HG03457 (cell line): ENCODE measurements around the gene AKAP12.
"Not testable (repeated sequence)": the region's sequence is repeated elsewhere in the genome, so short reads cannot be mapped to it uniquely, and the experiment has no call there.

Source experiments
- ATAC-seq: cut with Tn5 transposase; IDR thresholded peaks from one replicate; pipeline ENCODE4 v1.9.1; 2021; ENCODE audit warnings: moderate number of reproducible peaks; ENCODE audit not compliant: unreplicated experiment

The AKAP12 gene

GRCh38 chr6:151307501-151307900, 67.7 kb downstream of the AKAP12 start:
- no peak for ATAC-seq

- no peak for ATAC-seq
Observed at GRCh38 chr6:151309619-151310018, 69.9 kb downstream of the AKAP12 start.

DNA sequence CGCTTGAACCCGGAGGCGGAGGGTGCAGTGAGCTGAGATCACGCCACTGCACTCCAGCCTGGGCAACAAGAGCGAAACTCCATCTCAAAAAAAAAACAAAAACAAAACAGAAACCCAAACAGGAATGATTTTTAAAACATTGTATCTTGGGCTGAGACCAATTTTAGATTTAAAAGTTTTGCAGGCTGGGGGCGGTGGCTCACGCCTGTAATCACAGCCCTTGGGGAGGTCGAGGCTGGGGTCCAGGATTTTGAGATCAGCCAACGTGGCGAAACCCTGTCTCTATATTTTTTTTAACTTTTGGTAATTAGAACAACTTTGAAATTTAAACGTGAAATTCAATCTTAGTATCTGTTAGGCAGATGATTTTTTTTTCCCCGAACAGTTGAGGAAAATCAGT, 70.5 kb downstream of the AKAP12 start:
- no peak for ATAC-seq

DNA sequence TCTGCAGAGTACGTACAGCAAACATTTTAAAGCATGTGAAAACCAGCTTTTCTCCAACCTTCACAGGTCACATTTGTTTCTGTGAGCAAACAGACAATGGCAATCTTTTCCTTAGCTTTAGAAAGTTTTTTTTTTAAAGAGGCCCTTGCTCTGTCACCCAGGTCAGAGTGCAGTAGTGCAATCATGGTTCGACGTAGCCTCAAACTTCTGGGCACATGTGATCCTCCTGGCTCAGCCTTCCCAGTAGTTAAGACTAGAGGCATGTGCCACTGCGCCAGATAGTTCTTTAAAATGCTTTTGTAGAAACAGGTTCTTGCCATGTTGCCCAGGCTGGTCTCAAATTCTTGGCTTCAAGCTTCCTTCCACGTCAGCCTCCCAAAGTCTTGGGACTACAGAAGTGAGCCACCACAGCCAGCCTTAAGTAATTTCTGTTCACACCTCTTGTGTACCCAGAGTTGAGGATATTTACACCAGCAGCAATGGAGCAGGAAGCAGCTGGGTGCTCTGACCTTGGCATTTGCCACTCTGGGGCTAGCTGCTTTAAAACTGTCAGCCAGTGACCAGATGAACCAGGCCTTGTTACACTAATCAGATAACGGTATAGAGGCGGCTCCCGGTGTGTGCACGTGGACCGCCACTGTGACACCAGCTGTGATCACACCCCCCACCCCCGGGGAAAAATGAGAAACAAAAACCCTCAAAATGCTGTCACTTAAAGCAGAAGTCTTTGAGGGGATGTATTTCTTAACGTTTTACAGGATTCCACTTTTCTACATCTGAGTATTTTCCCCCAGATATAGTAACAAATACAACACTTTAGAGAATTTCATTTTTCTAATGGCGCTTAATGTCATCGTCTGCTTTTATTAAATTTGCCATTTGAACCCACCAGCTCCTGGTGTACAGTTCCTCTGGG, 71.3 kb downstream of the AKAP12 start:
- no peak for ATAC-seq

GRCh38 chr6:151313066-151313491, 73.3 kb downstream of the AKAP12 start:
- ATAC-seq = no peak

DNA sequence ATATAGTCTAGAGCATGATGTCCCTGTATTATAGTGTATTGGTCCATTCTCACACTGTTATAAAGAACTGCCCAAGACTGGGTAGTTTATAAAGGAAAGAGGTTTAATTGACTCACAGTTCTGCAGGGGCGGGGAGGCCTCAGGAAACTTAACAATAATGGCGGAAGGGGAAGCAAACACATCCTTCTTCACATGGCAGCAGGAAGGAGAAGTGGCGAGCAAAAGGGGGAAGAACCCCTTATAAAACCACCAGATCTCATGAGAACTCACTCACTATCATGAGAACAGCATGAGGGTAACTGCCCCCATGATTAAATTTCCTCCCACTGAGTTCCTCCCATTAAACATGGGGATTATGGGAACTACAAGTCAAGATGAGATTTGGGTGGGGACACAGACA, 75.9 kb downstream of the AKAP12 start:
- not testable (repeated sequence) for ATAC-seq

DNA sequence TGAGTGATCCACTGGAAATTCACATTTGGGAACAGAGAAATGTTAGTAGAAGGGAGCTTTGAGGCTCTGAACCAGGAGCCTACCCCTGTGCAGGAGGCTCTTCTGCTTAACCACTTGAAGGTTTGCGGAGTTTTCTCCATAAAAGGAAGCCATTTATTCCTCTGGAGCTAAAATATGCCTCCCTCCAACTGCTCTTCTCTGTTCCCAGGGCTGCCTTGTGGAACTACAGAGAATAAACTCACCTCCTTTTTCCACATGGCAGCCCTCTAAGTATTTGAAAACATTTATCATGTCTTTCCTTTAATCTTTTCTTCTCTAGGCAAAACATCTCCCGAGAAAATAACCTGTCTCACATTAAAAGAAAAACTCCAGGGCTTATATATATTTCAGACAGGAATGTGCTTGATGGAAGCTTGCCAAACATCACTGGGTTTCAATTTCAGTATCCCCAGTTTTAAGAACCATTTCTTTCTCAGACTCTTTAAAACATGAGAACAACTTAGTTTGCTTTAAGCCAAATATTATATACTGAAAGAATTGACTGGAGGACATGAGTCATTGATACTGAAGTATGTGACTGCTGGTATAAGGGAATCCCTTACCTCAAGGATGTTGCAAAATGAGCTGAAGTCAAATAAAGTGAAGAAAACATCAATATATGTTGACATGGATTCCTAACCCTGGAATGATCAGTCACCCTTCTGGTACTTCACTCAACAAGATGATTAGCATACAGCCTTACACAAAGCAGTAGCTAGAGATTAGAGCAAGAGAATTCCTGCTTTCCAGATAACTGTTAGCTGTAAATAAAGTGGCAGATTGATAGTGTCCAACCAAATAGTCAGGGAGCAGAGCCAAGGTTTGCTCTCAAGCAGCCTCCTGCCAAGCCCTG, 77.6 kb downstream of the AKAP12 start:
- no peak for ATAC-seq

- ATAC-seq = no peak
Observed at GRCh38 chr6:151317995-151318365, 78.2 kb downstream of the AKAP12 start.

DNA sequence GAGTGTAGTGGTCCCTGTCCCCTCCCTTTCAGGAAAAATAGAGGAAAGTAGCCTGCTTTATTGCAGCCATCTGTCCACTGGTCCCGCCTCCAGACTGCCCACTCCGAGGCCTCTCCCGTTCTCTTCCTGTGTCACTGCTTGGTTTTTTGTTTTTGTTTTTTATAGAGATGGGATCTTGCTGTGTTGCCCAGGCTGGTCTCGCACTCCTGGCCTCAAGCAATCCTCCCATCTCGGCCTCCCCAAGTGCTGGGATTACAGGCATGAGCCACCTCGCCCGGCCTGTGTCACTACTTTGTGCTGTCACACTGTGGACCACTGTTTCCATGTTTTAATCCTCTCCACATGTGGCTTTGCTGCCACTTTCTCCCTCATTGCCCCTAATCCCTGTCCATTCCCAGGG, 80.4 kb downstream of the AKAP12 start:
- no peak for ATAC-seq

GRCh38 chr6:151321438-151321837, 81.7 kb downstream of the AKAP12 start:
- no peak for ATAC-seq

DNA sequence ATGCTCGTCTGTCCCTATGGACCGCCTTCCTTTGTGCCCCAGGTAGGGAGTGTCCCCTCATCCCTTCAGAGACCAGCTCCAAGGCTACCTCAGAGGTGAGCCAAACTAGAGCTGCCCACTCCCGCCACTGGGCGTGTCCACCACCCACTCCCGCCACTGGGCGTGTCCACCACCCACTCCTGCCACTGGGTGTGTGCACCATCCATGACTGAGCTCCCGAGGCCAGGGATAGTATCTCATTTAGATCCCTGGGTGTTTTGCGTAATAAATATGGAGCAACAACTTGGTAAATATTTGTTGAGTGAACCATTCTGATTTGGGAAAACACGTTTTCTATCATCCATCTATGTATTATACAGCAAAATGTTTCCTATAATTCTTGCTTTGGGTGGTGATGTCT, 82.8 kb downstream of the AKAP12 start:
- ATAC-seq = no peak

GRCh38 chr6:151323791-151324487, 84.2 kb downstream of the AKAP12 start:
- peak; percentile 54 for ATAC-seq

DNA sequence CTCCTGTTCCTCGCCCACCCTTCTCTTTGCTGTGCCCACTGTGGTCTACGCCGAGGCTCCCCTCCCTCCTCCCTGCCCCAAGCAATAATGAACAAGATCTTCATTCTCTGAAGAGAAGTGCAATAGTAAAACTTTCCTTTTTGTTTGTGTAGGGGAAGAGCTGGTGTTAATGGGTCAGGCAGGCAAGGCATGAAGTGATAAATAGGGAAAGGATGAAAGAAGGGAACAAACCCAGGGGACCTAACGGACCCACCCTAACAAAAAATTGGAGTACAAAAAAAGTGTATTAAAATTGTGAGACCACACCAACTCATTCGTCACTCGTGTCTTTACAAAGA, 84.7 kb downstream of the AKAP12 start:
- no peak for ATAC-seq

DNA sequence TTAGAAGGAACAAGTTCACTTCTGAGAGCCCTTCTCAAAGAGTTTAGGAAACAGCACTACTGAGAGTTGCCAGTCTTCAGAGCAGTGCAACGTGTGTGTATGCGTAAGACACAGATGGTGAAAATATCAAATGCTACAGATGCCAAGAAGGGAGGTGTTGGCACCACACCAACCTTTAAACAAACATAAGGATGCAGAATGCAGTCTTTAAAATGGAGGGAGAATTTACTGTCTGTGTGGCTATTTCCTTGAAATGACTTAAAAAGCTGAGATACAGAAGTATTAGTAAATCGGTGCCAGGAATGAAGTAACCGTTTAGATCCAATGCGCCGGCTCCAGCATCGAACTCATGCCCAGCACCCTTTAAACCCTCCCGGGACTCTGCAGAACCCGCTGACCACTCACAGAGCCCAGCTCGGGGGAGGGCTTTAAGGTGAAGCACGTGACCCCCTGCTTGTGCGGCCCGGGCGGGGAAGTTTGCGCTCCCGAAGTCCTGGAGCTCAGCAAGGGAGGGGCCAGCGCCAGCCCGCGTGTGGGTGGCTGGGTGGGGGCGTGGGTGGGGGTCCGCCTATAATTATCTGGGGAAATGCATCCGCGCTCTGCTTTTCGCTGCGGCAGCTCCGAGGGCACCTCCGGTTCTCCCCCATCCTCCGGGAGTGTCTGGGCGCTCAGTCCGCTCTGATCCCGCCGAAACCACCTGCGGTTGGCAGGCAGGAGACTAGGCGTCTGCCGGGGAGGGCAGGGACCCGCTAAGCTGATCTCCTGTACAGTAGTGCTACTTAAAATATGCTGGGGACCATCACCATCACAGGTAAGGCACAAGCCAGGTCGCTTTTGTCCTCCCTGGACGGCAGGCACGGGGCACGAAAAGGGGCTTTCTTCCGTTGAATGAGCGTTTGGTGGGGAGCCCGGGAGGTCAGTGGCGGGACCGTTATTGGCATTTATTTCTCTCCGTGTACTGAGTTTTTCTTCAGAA, 85.6 kb downstream of the AKAP12 start:
- no peak for ATAC-seq

DNA sequence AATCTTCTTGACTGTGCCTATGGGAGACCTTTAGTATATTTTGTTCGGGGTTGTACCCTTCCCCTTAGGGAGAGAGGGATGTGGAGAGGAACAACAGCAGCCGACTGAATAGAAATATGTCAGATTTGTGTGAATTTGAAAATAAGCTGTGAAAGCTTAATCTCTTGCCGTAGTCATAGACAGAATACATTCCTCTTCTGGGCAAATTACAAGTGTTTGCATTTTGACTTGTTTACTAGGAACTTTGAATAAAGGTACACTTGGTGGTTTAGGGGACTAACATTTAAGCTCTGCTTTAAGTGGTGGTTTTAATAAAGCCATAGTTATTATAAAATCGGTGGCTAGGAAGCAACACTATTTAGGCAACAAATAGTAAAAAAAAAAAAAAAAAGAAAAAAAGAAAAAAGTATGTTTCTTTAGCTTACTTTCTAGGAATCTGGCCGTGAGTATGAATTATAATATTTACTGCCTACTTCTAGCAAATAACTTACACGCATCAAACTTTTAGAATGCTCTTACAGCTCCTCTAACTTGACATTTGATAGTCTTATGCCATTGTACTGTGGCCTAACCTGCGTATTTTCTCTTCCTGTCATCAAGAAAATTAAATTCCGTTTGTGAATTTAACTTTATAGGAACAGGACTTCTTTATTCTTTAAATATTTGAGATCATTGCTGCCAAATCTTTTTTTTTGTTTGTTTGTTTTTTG, 86.5 kb downstream of the AKAP12 start:
- ATAC-seq = no peak

DNA sequence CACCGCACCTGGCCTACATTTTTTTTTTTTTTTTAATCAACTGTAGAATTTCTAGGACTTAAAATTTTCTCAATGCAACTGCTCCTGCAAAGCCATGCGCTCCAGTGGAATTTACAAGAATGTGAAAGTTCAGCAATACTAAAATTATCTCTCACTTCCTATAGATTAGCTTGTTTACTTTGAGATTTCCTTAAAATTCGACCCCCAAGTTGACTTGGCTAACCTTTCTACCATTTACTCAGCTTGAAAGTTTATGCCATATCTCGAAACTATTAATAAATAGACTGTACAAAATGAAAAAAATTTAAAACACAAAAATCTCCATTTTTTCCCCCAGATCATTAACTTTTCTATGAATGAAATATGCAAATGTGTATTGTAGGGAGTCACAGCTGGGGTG, 87.3 kb downstream of the AKAP12 start:
- no peak for ATAC-seq

- no peak for ATAC-seq
Observed at GRCh38 chr6:151330130-151330696, 90.4 kb downstream of the AKAP12 start.

DNA sequence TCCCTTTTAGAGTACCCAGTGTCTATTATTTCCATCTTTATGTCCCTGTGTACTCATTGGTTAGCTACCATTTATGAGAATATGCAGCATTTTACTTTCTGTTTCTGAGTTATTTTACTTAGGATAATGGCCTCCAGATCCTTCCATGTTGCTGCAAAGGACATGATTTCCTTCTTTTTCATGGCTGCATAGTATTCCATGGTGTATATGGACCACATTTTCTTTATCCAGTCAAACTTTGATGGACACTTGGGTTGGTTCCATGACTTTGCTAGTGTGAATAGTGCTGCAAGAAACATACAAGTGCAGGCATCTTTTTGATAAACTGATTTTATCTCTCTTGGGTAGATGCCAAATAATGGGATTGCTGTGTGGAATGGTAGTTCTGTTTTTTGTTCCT, 96.2 kb downstream of the AKAP12 start:
- no peak for ATAC-seq

- ATAC-seq = no peak
Observed at GRCh38 chr6:151338651-151339200, 99.0 kb downstream of the AKAP12 start.
